Hepatocyte (in vitro differentiated cells): ENCODE data around the gene HS6ST2. TPM values are rescaled to one million over a fixed set of nuclear protein-coding genes. Genes with fewer than 3 reads are reported as not detected.

ENCODE experiments used
- DNase-seq: peaks from one replicate; pipeline ENCODE4 v3.0.0-alpha.2; 2016; ENCODE audit warnings: low spot score
- H2AFZ ChIP-seq: fragments of 200-600 bp; sonication (generic); 2 replicates; pipeline ENCODE4 v1.6.0; 2016; ENCODE audit warnings: antibody characterized with exemption, mild to moderate bottlenecking
- H3K27ac ChIP-seq: fragments of 200-600 bp; sonication (generic); 2 replicates; pipeline ENCODE4 v1.5.1; 2016; ENCODE audit warnings: mild to moderate bottlenecking
- H3K27me3 ChIP-seq: fragments of 200-600 bp; sonication (generic); 2 replicates; pipeline ENCODE4 v1.6.1; 2016
- H3K36me3 ChIP-seq: fragments of 200-600 bp; sonication (generic); replicated peaks from 2 replicates; pipeline ENCODE4 v1.5.1; 2016; ENCODE audit warnings: low read depth; ENCODE audit not compliant: insufficient read depth
- H3K4me1 ChIP-seq: fragments of 200-600 bp; sonication (generic); 2 replicates; pipeline ENCODE4 v1.5.1; 2016; ENCODE audit warnings: mild to moderate bottlenecking, moderate library complexity; ENCODE audit not compliant: insufficient read depth
- H3K4me2 ChIP-seq: fragments of 200-600 bp; sonication (generic); 2 replicates; pipeline ENCODE4 v1.6.0; 2016
- H3K4me3 ChIP-seq: fragments of 200-600 bp; sonication (generic); 2 replicates; pipeline ENCODE4 v1.5.1; 2016; ENCODE audit warnings: mild to moderate bottlenecking
- H3K79me2 ChIP-seq: fragments of 200-600 bp; sonication (generic); 2 replicates; pipeline ENCODE4 v1.6.0; 2017; ENCODE audit warnings: mild to moderate bottlenecking
- H3K9me2 ChIP-seq: fragments of 200-600 bp; sonication (generic); replicated peaks from 2 replicates; pipeline ENCODE4 v1.6.0; 2017; ENCODE audit warnings: mild to moderate bottlenecking; ENCODE audit not compliant: insufficient read depth
- H3K9me3 ChIP-seq: fragments of 200-600 bp; sonication (generic); 2 replicates; pipeline ENCODE4 v1.5.1; 2016; ENCODE audit warnings: low read depth, mild to moderate bottlenecking
- H4K20me1 ChIP-seq: fragments of 200-600 bp; sonication (generic); 2 replicates; pipeline ENCODE4 v1.6.0; 2016; ENCODE audit warnings: mild to moderate bottlenecking; ENCODE audit not compliant: insufficient read depth, poor library complexity, severe bottlenecking
- EZH2 ChIP-seq: fragments of 200-600 bp; sonication (generic); IDR thresholded peaks from 2 replicates; pipeline ENCODE4 v1.6.1; 2016; ENCODE audit warnings: antibody characterized with exemption, mild to moderate bottlenecking, borderline replicate concordance
- EZH2phosphoT487 ChIP-seq: fragments of 200-600 bp; sonication (generic); IDR thresholded peaks from one replicate; pipeline ENCODE4 v1.6.1; 2018; ENCODE audit warnings: antibody characterized with exemption, mild to moderate bottlenecking, low read depth, moderate library complexity; ENCODE audit not compliant: unreplicated experiment, severe bottlenecking
- WGBS: methylation state at CpG from one replicate; pipeline ENCODE4 v1.1.6; 2016; ENCODE audit warnings: low lambda C conversion rate; ENCODE audit errors: missing lambda C conversion rate; 5-methylcytosine and 5-hydroxymethylcytosine counted together
- polyA plus RNA-seq: library from polyadenylated mRNA; unstranded; fragments of >200 nt; fragmentation: Nextera tagmentation; extraction: Ambion mirVana; gene quantifications from 2 replicates; pipeline ENCODE4 v1.2.1, GENCODE V29; 2016
- total RNA-seq: library from RNA; depleted of rRNA; stranded (reverse); fragments of >200 nt; gene quantifications from 2 replicates; pipeline ENCODE4 v1.2.3, GENCODE V29; 2014
- TF ChIP-seq, protein P1 (sequence below): fragments of 200-600 bp; sonication (generic); IDR thresholded peaks from 2 replicates; pipeline ENCODE4 v1.5.1; 2016; ENCODE audit warnings: antibody characterized with exemption, mild to moderate bottlenecking; ENCODE audit not compliant: poor library complexity

The HS6ST2 gene
- total RNA-seq (18.5 and 21.9 TPM in 2 replicates), polyA plus RNA-seq (17.4 and 18.9 TPM in 2 replicates)

DNA sequence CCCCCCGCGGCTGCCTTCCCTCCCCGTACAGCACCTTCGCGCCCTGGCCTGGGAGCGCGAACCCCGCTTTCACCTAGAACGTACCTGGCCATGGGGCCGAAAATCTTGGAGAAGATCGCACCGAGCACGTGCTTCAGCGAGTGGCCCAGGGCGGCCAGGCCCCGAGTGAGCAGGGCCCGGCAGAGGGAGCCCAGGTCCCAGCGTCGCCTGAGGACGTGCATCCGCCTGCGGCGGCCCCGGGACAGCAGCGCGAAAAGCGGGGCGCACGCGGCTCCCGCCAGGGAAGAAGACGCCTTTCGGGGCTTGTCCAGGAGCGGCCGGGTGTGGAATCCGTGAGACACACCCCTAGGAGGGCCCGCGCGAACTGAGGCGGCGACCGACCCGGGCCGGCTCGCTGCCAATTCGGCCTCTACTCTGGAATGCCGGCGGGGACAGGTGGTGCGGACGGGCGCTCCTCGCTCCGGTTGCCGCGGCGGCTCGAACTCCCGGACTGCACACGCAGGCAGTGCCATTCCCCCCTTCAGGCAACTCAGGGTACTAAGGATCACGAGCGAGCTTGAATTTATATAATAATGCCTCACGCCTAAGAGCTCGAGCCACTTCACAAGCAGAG is at the start of gene HS6ST2:
TSS of gene HS6ST2 (minus strand) at position 539 of the 613 bp plus-strand sequence.
- Histone ChIP-seq H2AFZ (peak within 1 kb of the TSS; percentile 74), H3K4me2 (peak within 1 kb of the TSS; percentile 92)
- DNase-seq = peak; percentile 35

DNA sequence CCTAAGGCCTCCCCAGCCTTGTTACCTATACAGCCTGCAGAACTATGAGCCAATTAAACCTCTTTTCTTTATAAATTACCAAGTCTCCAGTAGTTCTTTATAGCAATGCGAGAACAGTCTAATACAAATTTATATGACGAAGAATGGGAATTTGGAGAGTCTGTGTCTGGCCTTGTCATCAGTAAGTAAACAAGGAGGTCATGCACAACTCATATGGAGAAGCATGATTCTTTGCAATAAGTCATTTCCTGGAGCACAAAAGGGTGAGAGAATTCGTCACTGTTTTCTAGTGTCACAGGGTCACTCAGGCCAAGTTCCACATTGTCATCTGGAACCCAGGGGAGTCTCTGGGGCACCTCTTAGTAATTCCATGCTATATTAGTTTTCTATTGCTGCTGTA is 49.0 kb upstream of the HS6ST2 start:
- WGBS = 83% methylated on average over 3 of the region's 3 CpGs
- Histone ChIP-seq H3K9me3 (no peaks in the 10 kb centered on the region), H3K36me3 (no peaks in the 10 kb centered on the region), H3K9me2 (no peaks in the 10 kb centered on the region), H3K79me2 (no peaks in the 10 kb centered on the region), H3K27ac (no peak overlapping the region), H3K4me1 (no peaks in the 10 kb centered on the region), H2AFZ (no peak overlapping the region), H4K20me1 (no peaks in the 10 kb centered on the region), H3K4me3 (no peak overlapping the region), H3K27me3 (no peaks in the 10 kb centered on the region), H3K4me2 (no peak overlapping the region)
- TF ChIP-seq EZH2 (no peak), EZH2phosphoT487 (no peak)
- TF ChIP-seq, protein P1, sequence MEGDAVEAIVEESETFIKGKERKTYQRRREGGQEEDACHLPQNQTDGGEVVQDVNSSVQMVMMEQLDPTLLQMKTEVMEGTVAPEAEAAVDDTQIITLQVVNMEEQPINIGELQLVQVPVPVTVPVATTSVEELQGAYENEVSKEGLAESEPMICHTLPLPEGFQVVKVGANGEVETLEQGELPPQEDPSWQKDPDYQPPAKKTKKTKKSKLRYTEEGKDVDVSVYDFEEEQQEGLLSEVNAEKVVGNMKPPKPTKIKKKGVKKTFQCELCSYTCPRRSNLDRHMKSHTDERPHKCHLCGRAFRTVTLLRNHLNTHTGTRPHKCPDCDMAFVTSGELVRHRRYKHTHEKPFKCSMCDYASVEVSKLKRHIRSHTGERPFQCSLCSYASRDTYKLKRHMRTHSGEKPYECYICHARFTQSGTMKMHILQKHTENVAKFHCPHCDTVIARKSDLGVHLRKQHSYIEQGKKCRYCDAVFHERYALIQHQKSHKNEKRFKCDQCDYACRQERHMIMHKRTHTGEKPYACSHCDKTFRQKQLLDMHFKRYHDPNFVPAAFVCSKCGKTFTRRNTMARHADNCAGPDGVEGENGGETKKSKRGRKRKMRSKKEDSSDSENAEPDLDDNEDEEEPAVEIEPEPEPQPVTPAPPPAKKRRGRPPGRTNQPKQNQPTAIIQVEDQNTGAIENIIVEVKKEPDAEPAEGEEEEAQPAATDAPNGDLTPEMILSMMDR = no peak
- no peak for DNase-seq

More for the DNA sequence above, at the start of gene HS6ST2:
- no peaks in the 10 kb centered on the region for H3K9me2 ChIP-seq
- peak within 1 kb of the TSS; percentile 42 for H3K4me3 ChIP-seq
- H3K4me1 ChIP-seq = peaks cover 5% of the 10 kb centered on the region
- no peak for TF ChIP-seq EZH2
- TF ChIP-seq EZH2phosphoT487 = no peak
- TF ChIP-seq, protein P1 = no peak
- WGBS = 30% methylated on average over 47 of the region's 63 CpGs
- H3K79me2 ChIP-seq = no peaks in the 10 kb centered on the region
- H4K20me1 ChIP-seq = no peaks in the 10 kb centered on the region
- H3K27me3 ChIP-seq = no peaks in the 10 kb centered on the region
- H3K27ac ChIP-seq = no peak within 1 kb of the TSS
- no peaks in the 10 kb centered on the region for H3K9me3 ChIP-seq
- no peaks in the 10 kb centered on the region for H3K36me3 ChIP-seq

GRCh38 chrX:133005616-133006015 is 47.2 kb upstream of the HS6ST2 start:
- H2AFZ ChIP-seq = no peak overlapping the region
- H3K4me1 ChIP-seq = no peaks in the 10 kb centered on the region
- WGBS = 71% methylated on average over 1 of the region's 1 CpG
- no peaks in the 10 kb centered on the region for H3K9me3 ChIP-seq
- no peaks in the 10 kb centered on the region for H3K9me2 ChIP-seq
- H3K79me2 ChIP-seq = no peaks in the 10 kb centered on the region
- H3K36me3 ChIP-seq = no peaks in the 10 kb centered on the region
- H4K20me1 ChIP-seq = no peaks in the 10 kb centered on the region
- H3K27ac ChIP-seq = no peak overlapping the region
- TF ChIP-seq EZH2phosphoT487 = no peak
- no peak for TF ChIP-seq EZH2
- TF ChIP-seq, protein P1 = no peak
- no peak for DNase-seq
- no peak overlapping the region for H3K4me3 ChIP-seq
- no peak overlapping the region for H3K4me2 ChIP-seq
- H3K27me3 ChIP-seq = no peaks in the 10 kb centered on the region
